Stomach (tissue), 4 donors: ENCODE measurements around the gene OGT.

Experiments
- CTCF ChIP-seq, 7 experiments: fragments of 450-650 bp in 4 of 7; fragments of 200-600 bp in 3 of 7; sonication (generic) in 3 of 7; IDR thresholded peaks; one replicate each; pipeline ENCODE4 v1.5.1; 2016 to 2019; ENCODE audit warnings: antibody characterized with exemption in 7 of 7, control low read depth in 2 of 7, mild to moderate bottlenecking in 1 of 7
- EP300 ChIP-seq: sonication (generic); formaldehyde crosslinking; IDR thresholded peaks from one replicate; pipeline ENCODE4 v1.6.1; 2017; ENCODE audit warnings: antibody characterized with exemption
- POLR2A ChIP-seq, 4 donors: fragments of 450-650 bp; IDR thresholded peaks; one replicate each; pipeline ENCODE4 v1.6.1; 2016; ENCODE audit warnings: antibody characterized with exemption in 4 of 4, control low read depth in 2 of 4, mild to moderate bottlenecking in 1 of 4, moderate library complexity in 1 of 4
- POLR2AphosphoS5 ChIP-seq, 3 donors: sonication (generic); formaldehyde crosslinking; IDR thresholded peaks; one replicate each; pipeline ENCODE4 v1.6.1; 2016; ENCODE audit warnings: antibody characterized with exemption in 3 of 3

GRCh38 chrX:71565474-71566041 is 32.7 kb downstream of the OGT start:
- TF ChIP-seq EP300 (no peak), CTCF (IDR thresholded peaks at IDR 0.05) (no peak), POLR2A (IDR thresholded peaks at IDR 0.05) (no peak), POLR2AphosphoS5 (IDR thresholded peaks at IDR 0.05) (no peak)
